SK-N-SH treated with all-trans-retinoic acid at 6 μM for 48 hours (cell line): ENCODE data around the gene CBLL1.

Experiments used
- CREB5 ChIP-seq: fragments of 250-450 bp; sonication (Bioruptor Pico); IDR thresholded peaks from 2 replicates; pipeline ENCODE4 v1.5.1; 2020; ENCODE audit warnings: low read depth, mild to moderate bottlenecking, moderate library complexity
- ESRRG ChIP-seq: fragments of 250-450 bp; sonication (Bioruptor Pico); IDR thresholded peaks from 2 replicates; pipeline ENCODE4 v1.6.1; 2021; ENCODE audit warnings: mild to moderate bottlenecking
- GLIS3 ChIP-seq: fragments of 250-450 bp; sonication (Bioruptor Pico); IDR thresholded peaks from 2 replicates; pipeline ENCODE4 v1.5.0; 2020; ENCODE audit warnings: mild to moderate bottlenecking, moderate library complexity
- ISL1 ChIP-seq: fragments of 250-450 bp; sonication (Bioruptor Pico); IDR thresholded peaks from 2 replicates; pipeline ENCODE4 v2.1.2; 2022; ENCODE audit warnings: mild to moderate bottlenecking, moderate library complexity
- OSR1 ChIP-seq: fragments of 250-450 bp; sonication (Bioruptor Pico); IDR thresholded peaks from 2 replicates; pipeline ENCODE4 v1.8.0; 2022; ENCODE audit warnings: moderate library complexity, mild to moderate bottlenecking, inconsistent platforms
- PATZ1 ChIP-seq: fragments of 250-450 bp; sonication (Bioruptor Pico); IDR thresholded peaks from 2 replicates; pipeline ENCODE4 v1.8.0; 2020; ENCODE audit warnings: mild to moderate bottlenecking, moderate library complexity, borderline replicate concordance
- RARB ChIP-seq: fragments of 250-450 bp; sonication (Bioruptor Pico); IDR thresholded peaks from 2 replicates; pipeline ENCODE4 v1.8.0; 2021; ENCODE audit warnings: mild to moderate bottlenecking, moderate library complexity
- SNAI2 ChIP-seq: fragments of 250-450 bp; sonication (Bioruptor Pico); IDR thresholded peaks from 2 replicates; pipeline ENCODE4 v1.5.0; 2020; ENCODE audit warnings: mild to moderate bottlenecking, moderate library complexity
- ZFP3 ChIP-seq: fragments of 250-450 bp; sonication (Bioruptor Pico); IDR thresholded peaks from 2 replicates; pipeline ENCODE4 v1.5.0; 2020; ENCODE audit warnings: mild to moderate bottlenecking, moderate library complexity
- ZFP30 ChIP-seq: fragments of 450-650 bp; formaldehyde crosslinking; IDR thresholded peaks from 2 replicates; pipeline ENCODE4 v1.5.0; 2022; ENCODE audit warnings: mild to moderate bottlenecking, moderate library complexity
- ZNF8 ChIP-seq: fragments of 450-650 bp; formaldehyde crosslinking; IDR thresholded peaks from 2 replicates; pipeline ENCODE4 v1.5.0; 2020; ENCODE audit warnings: mild to moderate bottlenecking, moderate library complexity

GRCh38 chr7:107773027-107773426 is 29.1 kb downstream of the CBLL1 start:
- TF ChIP-seq ISL1 (CRISPR knock-in tag), result peak; percentile 69
- TF ChIP-seq CREB5, result no peak
- no peak for TF ChIP-seq GLIS3 (CRISPR knock-in tag)
- no peak for TF ChIP-seq PATZ1 (CRISPR knock-in tag)
- no peak for TF ChIP-seq RARB (CRISPR knock-in tag)
- TF ChIP-seq SNAI2, result no peak
- TF ChIP-seq ZFP3, result no peak
- TF ChIP-seq ZFP30 (CRISPR knock-in tag), result no peak
- TF ChIP-seq ESRRG (CRISPR knock-in tag), result no peak
- TF ChIP-seq OSR1 (CRISPR knock-in tag), result no peak
- no peak for TF ChIP-seq ZNF8
